Lung (tissue), 12 donors: ENCODE measurements around the gene FOXN1. TPM values are rescaled to one million over a fixed set of nuclear protein-coding genes. Genes with fewer than 3 reads are reported as not detected.

Source experiments
- ATAC-seq: fragments of 200-7000 bp; cut with Tn5 transposase; one replicate; pipeline ENCODE4 v1.9.1; 2020; ENCODE audit warnings: moderate number of reproducible peaks; ENCODE audit not compliant: insufficient read depth, low FRiP score
- DNase-seq, 3 donors: peaks; one replicate each; pipeline ENCODE4 v3.0.0-alpha.2; 2013 to 2017
- H3K27ac ChIP-seq, 2 donors: one replicate each; pipeline ENCODE4 v1.5.1; 2013; ENCODE audit warnings: mild to moderate bottlenecking in 2 of 2, moderate library complexity in 2 of 2, control low read depth in 1 of 2, inconsistent platforms in 1 of 2, low read depth in 1 of 2, low read length in 1 of 2
- H3K27me3 ChIP-seq, 3 donors: one replicate each; pipeline ENCODE4 v1.5.1; 2013; ENCODE audit warnings: low read length in 2 of 3; ENCODE audit not compliant: control insufficient read depth in 3 of 3, insufficient read depth in 3 of 3
- H3K36me3 ChIP-seq, 4 donors: one replicate each; pipeline ENCODE4 v1.5.1; 2013; ENCODE audit warnings: low read length in 4 of 4, mild to moderate bottlenecking in 1 of 4, moderate library complexity in 1 of 4; ENCODE audit not compliant: control insufficient read depth in 4 of 4, insufficient read depth in 4 of 4
- H3K4me1 ChIP-seq, 5 donors: one replicate each; pipeline ENCODE4 v1.5.1; 2013; ENCODE audit warnings: low read length in 5 of 5, mild to moderate bottlenecking in 2 of 5, moderate library complexity in 1 of 5; ENCODE audit not compliant: control insufficient read depth in 5 of 5, insufficient read depth in 5 of 5
- H3K4me3 ChIP-seq: one replicate; pipeline ENCODE4 v1.5.1; 2013; ENCODE audit warnings: mild to moderate bottlenecking, control low read depth, moderate library complexity
- H3K9ac ChIP-seq, 2 donors: one replicate each; pipeline ENCODE4 v1.5.1; 2013; ENCODE audit warnings: low read length in 2 of 2, control low read depth in 1 of 2; ENCODE audit not compliant: insufficient read depth in 1 of 2
- H3K9me3 ChIP-seq, 4 donors: one replicate each; pipeline ENCODE4 v1.5.1; 2013; ENCODE audit warnings: low read length in 3 of 4, mild to moderate bottlenecking in 1 of 4, moderate library complexity in 1 of 4; ENCODE audit not compliant: control insufficient read depth in 4 of 4, insufficient read depth in 3 of 4
- WGBS, 2 donors: extraction: QIAGEN DNeasy Blood & Tissue Kit; methylation state at CpG; one replicate each; pipeline ENCODE4 v1.1.7; 2013; 5-methylcytosine and 5-hydroxymethylcytosine counted together
- polyA plus RNA-seq, 2 donors: library from polyadenylated mRNA; stranded (reverse); fragments of 200-250 nt; gene quantifications; one replicate each; pipeline ENCODE4 v1.2.1, GENCODE V29; 2013
- total RNA-seq, 2 donors: library from RNA; depleted of rRNA in 1 of 2; stranded (reverse); fragments of >200 nt in 1 of 2; gene quantifications; one replicate each; pipeline ENCODE4 v1.2.1, GENCODE V29; 2014 to 2021
- TF ChIP-seq, protein P1 (sequence below): IDR thresholded peaks from 2 replicates; pipeline ENCODE4 v1.5.1; 2012; ENCODE audit warnings: mild to moderate bottlenecking; ENCODE audit errors: control extremely low read depth, extremely low read depth
- donor health status: control.
- donor health status: control.
- donor health status: Bipolar disorder and iron deficiency.
- donor health status: healthy.
- donor health status: DM: yes; HTN: yes; CAD: no.

FOXN1 gene
- total and polyA plus RNA-seq, 4 donors: 0.13 to 0.25 (median 0.18) TPM; not detected in 1

DNA sequence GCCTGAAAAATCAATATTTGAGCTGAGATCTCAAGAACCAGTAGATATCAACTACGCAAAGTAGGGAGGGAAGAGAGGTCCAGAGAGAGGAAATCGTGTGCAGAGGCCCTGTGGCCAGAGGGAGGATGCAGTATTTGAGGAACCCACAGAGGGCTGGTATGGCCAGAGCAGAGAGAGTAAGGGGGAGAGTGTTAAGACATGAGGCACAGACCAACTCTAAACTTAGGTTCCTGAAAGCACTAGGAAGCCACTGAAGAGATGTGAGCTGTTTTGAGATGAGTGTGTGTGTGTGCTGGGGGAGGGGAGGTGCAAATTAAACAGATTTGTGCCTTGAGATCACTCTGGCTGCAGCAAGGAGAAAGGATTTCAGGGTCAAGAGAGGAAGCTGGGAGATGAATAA lies 21.9 kb upstream of the FOXN1 start:
- TF ChIP-seq, protein P1, sequence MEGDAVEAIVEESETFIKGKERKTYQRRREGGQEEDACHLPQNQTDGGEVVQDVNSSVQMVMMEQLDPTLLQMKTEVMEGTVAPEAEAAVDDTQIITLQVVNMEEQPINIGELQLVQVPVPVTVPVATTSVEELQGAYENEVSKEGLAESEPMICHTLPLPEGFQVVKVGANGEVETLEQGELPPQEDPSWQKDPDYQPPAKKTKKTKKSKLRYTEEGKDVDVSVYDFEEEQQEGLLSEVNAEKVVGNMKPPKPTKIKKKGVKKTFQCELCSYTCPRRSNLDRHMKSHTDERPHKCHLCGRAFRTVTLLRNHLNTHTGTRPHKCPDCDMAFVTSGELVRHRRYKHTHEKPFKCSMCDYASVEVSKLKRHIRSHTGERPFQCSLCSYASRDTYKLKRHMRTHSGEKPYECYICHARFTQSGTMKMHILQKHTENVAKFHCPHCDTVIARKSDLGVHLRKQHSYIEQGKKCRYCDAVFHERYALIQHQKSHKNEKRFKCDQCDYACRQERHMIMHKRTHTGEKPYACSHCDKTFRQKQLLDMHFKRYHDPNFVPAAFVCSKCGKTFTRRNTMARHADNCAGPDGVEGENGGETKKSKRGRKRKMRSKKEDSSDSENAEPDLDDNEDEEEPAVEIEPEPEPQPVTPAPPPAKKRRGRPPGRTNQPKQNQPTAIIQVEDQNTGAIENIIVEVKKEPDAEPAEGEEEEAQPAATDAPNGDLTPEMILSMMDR: no peak
- Histone ChIP-seq H3K4me3 (no peak overlapping the region), H3K36me3 (no peaks in the 10 kb centered on the region), H3K27ac (no peak overlapping the region), H3K27me3 (no peaks in the 10 kb centered on the region), H3K9me3 (no peaks in the 10 kb centered on the region), H3K9ac (no peak overlapping the region), H3K4me1 (peaks cover 0 to 6% (median 0%) of the 10 kb centered on the region in 5 donors)
- DNase-seq (no peak), ATAC-seq (peak; percentile 31)
- 7 to 32% methylated on average over 2 of the region's 2 CpGs for WGBS, 2 donors

- Histone ChIP-seq H3K9me3 (no peaks in the 10 kb centered on the region), H3K27me3 (no peaks in the 10 kb centered on the region), H3K9ac (no peak overlapping the region), H3K4me1 (peaks cover 0 to 6% (median 0%) of the 10 kb centered on the region in 5 donors), H3K4me3 (no peak overlapping the region), H3K36me3 (no peaks in the 10 kb centered on the region), H3K27ac (no peak overlapping the region)
- TF ChIP-seq, protein P1: no peak
- WGBS, 2 donors: 77 to 85% methylated on average over 3 of the region's 3 CpGs
- no peak for ATAC-seq
- no peak for DNase-seq
Observed at GRCh38 chr17:28485049-28485448, 21.1 kb upstream of the FOXN1 start.

DNA sequence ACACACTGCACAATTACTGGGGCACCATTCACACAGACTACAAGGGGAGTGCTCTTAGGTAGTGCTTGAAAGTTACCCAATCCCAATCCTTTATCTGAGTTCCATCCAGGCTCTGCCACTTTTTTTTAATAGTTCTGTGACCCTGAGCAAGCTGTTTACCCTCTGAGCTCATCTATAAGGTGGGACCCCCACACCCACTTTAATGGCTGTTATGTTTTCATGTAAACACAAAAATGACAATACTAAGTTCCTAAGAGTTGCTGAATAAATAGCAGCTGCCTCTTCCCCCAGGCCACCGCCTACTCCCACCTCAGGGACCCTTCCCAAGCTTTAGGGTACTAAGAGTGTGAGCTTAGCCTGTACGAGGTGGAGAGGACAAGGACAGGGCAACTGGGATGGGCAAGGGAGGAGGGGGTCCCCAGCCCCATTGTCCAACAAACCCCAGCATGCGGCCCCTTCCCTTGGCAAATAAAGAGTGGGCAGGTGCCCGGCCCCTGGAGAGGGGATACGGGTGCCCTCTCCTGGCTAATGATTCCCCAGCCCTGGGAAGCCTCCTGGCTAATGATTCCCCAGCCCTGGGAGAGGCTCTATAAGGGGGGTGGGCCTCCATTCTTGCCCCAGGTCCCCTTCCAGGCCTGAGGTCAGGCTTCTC lies 18.1 kb upstream of the FOXN1 start:
- whole genome bisulfite sequencing, 2 donors: 70 to 76% methylated on average over 5 of the region's 5 CpGs
- DNase-seq (peak in 2 of 3 donors; percentile 37 to 43), ATAC-seq (no peak)
- H3K9me3 ChIP-seq: no peaks in the 10 kb centered on the region
- H3K36me3 ChIP-seq: no peaks in the 10 kb centered on the region
- H3K27me3 ChIP-seq: no peaks in the 10 kb centered on the region
- no peak overlapping the region for H3K9ac ChIP-seq
- no peaks in the 10 kb centered on the region for H3K4me1 ChIP-seq
- no peak overlapping the region for H3K4me3 ChIP-seq
- H3K27ac ChIP-seq: no peak overlapping the region
- TF ChIP-seq, protein P1: no peak
